Endothelial cell of umbilical vein (primary cell): ENCODE results near the gene CPHXL2.

Source experiments
- EZH2 ChIP-seq: IDR thresholded peaks from 2 replicates; pipeline ENCODE4 v1.6.1; 2012; ENCODE audit warnings: borderline replicate concordance, low read depth, mild to moderate bottlenecking, moderate library complexity, low read length, inconsistent platforms; ENCODE audit not compliant: severe bottlenecking
- FOS ChIP-seq: IDR thresholded peaks from 2 replicates; pipeline ENCODE4 v1.6.1; 2011; ENCODE audit warnings: mild to moderate bottlenecking, low read length, moderate library complexity, borderline replicate concordance; ENCODE audit not compliant: insufficient read depth
- GATA2 ChIP-seq: IDR thresholded peaks from 2 replicates; pipeline ENCODE4 v1.7.0; 2011; ENCODE audit warnings: low read depth, mild to moderate bottlenecking, moderate library complexity, mixed read lengths, low read length; ENCODE audit not compliant: insufficient read length, insufficient read depth
- MYC ChIP-seq: IDR thresholded peaks from one replicate; pipeline ENCODE4 v1.6.1; 2011; ENCODE audit warnings: mild to moderate bottlenecking, low read depth, low read length
- POLR2A ChIP-seq: IDR thresholded peaks from 2 replicates; pipeline ENCODE4 v1.6.1; 2012; ENCODE audit warnings: low read depth, mild to moderate bottlenecking, control low read depth, low read length
- POLR2AphosphoS5 ChIP-seq: IDR thresholded peaks from 2 replicates; pipeline ENCODE4 v1.6.1; 2012; ENCODE audit warnings: low read depth, mild to moderate bottlenecking, control low read depth, low read length, moderate library complexity; ENCODE audit not compliant: insufficient read depth
- TF ChIP-seq, protein P1 (sequence below): IDR thresholded peaks from 2 replicates; pipeline ENCODE4 v1.6.1; 2011; ENCODE audit not compliant: insufficient read depth, insufficient read length
- TF ChIP-seq, protein P2 (sequence below), 2 donors: IDR thresholded peaks; 1 replicate in 1 of 2; 2 replicates in 1 of 2; pipeline ENCODE4 v1.5.1; 2011; ENCODE audit warnings: low read length in 2 of 2, mild to moderate bottlenecking in 2 of 2, moderate library complexity in 2 of 2, control low read depth in 1 of 2, inconsistent platforms in 1 of 2, low read depth in 1 of 2; ENCODE audit not compliant: insufficient read depth in 1 of 2; ENCODE audit errors: extremely low read depth in 1 of 2

DNA sequence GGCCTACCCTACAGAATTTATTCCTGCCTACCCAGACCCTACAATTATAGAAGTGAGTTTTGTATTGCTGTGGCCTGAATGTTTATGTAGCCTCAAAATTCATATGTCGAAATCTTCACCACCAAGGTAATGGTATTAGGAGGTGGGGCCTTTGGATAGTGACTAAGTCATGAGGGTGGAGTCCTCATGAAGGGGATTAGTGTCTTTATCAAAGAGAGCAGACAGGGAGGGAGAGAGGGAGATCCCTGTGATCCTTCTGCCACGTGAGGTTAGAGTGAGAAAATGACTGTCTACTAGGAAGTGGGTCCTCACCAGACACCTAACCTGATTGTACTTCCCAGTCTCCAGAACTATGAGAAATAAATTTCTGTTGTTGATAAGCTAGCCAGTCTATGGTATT lies 25.4 kb upstream of the CPHXL2 start:
- TF ChIP-seq, protein P1, sequence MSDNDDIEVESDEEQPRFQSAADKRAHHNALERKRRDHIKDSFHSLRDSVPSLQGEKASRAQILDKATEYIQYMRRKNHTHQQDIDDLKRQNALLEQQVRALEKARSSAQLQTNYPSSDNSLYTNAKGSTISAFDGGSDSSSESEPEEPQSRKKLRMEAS: no peak
- TF ChIP-seq, protein P2, sequence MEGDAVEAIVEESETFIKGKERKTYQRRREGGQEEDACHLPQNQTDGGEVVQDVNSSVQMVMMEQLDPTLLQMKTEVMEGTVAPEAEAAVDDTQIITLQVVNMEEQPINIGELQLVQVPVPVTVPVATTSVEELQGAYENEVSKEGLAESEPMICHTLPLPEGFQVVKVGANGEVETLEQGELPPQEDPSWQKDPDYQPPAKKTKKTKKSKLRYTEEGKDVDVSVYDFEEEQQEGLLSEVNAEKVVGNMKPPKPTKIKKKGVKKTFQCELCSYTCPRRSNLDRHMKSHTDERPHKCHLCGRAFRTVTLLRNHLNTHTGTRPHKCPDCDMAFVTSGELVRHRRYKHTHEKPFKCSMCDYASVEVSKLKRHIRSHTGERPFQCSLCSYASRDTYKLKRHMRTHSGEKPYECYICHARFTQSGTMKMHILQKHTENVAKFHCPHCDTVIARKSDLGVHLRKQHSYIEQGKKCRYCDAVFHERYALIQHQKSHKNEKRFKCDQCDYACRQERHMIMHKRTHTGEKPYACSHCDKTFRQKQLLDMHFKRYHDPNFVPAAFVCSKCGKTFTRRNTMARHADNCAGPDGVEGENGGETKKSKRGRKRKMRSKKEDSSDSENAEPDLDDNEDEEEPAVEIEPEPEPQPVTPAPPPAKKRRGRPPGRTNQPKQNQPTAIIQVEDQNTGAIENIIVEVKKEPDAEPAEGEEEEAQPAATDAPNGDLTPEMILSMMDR (IDR thresholded peaks at IDR 0.05; ENCODE audit: extremely low read depth in 1 of 2, insufficient read depth in 1 of 2, low read depth in 1 of 2, low read length in 2 of 2): no peak
- no peak for TF ChIP-seq POLR2AphosphoS5
- no peak for TF ChIP-seq POLR2A
- no peak for TF ChIP-seq MYC
- no peak for TF ChIP-seq EZH2
- TF ChIP-seq FOS: no peak
- TF ChIP-seq GATA2: no peak
